HCEC 1CT (cell line): ENCODE data around the gene DLG2.

Experiments used
- DNase-seq: peaks from one replicate; pipeline ENCODE4 v3.0.0-alpha.2; 2017

DLG2 gene

GRCh38 chr11:85541683-85542082 is 85.5 kb downstream of the DLG2 start:
- DNase-seq: no peak

- no peak for DNase-seq
Observed at GRCh38 chr11:85540635-85541205, 86.4 kb downstream of the DLG2 start.

- no peak for DNase-seq
Observed at GRCh38 chr11:85540181-85540580, 87.0 kb downstream of the DLG2 start.

GRCh38 chr11:85539740-85540139 is 87.4 kb downstream of the DLG2 start:
- DNase-seq: no peak

GRCh38 chr11:85539029-85539689 is 88.0 kb downstream of the DLG2 start:
- DNase-seq: no peak

GRCh38 chr11:85536438-85536837 is 90.7 kb downstream of the DLG2 start:
- DNase-seq: no peak

- no peak for DNase-seq
Observed at GRCh38 chr11:85534806-85535205, 92.3 kb downstream of the DLG2 start.

- no peak for DNase-seq
Observed at GRCh38 chr11:85531191-85531897, 95.8 kb downstream of the DLG2 start.

GRCh38 chr11:85530634-85531033 is 96.5 kb downstream of the DLG2 start:
- no peak for DNase-seq

- DNase-seq: no peak
Observed at GRCh38 chr11:85526564-85526963, 100.6 kb downstream of the DLG2 start.

GRCh38 chr11:85525686-85526085 is 101.5 kb downstream of the DLG2 start:
- DNase-seq: no peak

GRCh38 chr11:85517272-85517671 is 109.9 kb downstream of the DLG2 start:
- DNase-seq: no peak

GRCh38 chr11:85495918-85496317 is 131.2 kb downstream of the DLG2 start:
- DNase-seq: no peak

GRCh38 chr11:85494396-85494795 is 132.7 kb downstream of the DLG2 start:
- DNase-seq: no peak

GRCh38 chr11:85485902-85486301 is 141.2 kb downstream of the DLG2 start:
- no peak for DNase-seq

GRCh38 chr11:85483861-85484260 is 143.3 kb downstream of the DLG2 start:
- DNase-seq: no peak

- DNase-seq: no peak
Observed at GRCh38 chr11:85481862-85482261, 145.3 kb downstream of the DLG2 start.

GRCh38 chr11:85475660-85476517 is 151.3 kb downstream of the DLG2 start:
- DNase-seq: no peak

- no peak for DNase-seq
Observed at GRCh38 chr11:85472953-85473352, 154.2 kb downstream of the DLG2 start.

GRCh38 chr11:85464283-85464682 is 162.9 kb downstream of the DLG2 start:
- no peak for DNase-seq

- DNase-seq: no peak
Observed at GRCh38 chr11:85459304-85459703, 167.8 kb downstream of the DLG2 start.

- DNase-seq: no peak
Observed at GRCh38 chr11:85444479-85444878, 182.7 kb downstream of the DLG2 start.

GRCh38 chr11:85440273-85440672 is 186.9 kb downstream of the DLG2 start:
- DNase-seq: no peak
